ENCODE measurements around the gene INMT.

DNA sequence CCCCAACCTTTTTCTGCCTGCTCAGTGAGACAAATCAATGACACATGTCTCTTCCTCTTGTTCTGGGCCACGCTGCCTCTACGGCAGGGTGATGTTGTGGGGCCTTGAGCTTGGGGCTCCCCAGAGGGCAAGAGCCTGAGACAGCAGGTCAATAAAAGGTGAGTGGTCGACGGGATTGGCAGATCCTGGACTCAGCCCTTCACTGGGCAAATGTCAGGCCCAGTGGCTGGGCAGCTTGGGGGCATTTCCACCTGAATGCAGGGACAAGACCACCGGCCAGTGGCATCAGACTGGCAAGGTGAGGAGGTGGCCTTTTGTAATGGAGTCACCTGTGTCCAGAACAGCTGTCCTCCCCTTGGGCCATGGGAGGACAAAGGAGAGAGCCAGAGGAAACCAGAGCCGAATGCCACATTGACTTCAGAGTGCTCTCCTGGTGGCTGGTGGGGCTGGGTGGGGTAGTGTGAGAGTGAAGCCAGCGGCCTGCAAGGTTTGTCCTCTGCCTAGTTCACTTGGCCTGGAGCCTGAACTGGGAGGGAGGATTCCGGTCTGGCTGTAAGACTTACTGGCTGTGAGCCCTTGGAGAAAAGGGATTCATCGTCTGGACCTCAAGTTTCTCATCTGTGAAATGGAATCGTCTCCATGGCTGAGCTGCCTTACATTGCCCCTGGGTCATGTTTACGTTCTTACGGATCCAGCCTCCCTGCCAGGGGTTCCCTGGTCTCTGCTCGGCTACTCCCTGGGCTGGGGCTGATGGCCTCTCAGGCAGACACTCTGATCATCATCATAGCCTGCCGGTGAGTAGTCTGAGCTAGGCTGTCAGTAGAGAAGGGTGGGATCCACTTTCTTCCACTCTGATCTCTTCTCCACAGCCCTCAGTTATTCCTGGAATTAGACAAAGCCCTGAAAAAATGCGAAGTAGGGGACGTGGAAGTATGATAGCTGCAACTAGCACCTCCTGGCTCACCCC is 44.3 kb upstream of the INMT start:
- TF ChIP-seq FOXP2 (optimal IDR thresholded peaks at IDR 0.05; ENCODE audit: borderline replicate concordance, extremely low read depth, extremely low read length, insufficient read depth) (no peak), POLR2AphosphoS5 (IDR thresholded peaks at IDR 0.05; ENCODE audit: low read depth, low read length) (no peak), TAF1 (IDR thresholded peaks at IDR 0.05; ENCODE audit: borderline replicate concordance, insufficient read depth, low read length) (no peak), REST (IDR thresholded peaks at IDR 0.05; ENCODE audit: insufficient read depth in 1 of 2, low read depth in 2 of 2, low read length in 2 of 2) (no peak)
